HepG2 (cell line): ENCODE measurements around the gene INKA2. TPM values are rescaled to one million over a fixed set of nuclear protein-coding genes. Genes with fewer than 3 reads are reported as not detected.

ENCODE experiments used
- HMG20B ChIP-seq: conservative IDR thresholded peaks from 2 replicates; pipeline ENCODE4 v1.6.1; 2016; ENCODE audit warnings: missing genetic modification reagents, missing compliant biosample characterization
- IRF2 ChIP-seq: IDR thresholded peaks from 2 replicates; pipeline ENCODE4 v1.6.1; 2018; ENCODE audit warnings: missing genetic modification reagents, missing compliant biosample characterization
- KAT8 ChIP-seq: IDR thresholded peaks from 2 replicates; pipeline ENCODE4 v1.6.1; 2016; ENCODE audit warnings: missing genetic modification reagents, missing compliant biosample characterization
- MTERF4 ChIP-seq: sonication (generic); formaldehyde crosslinking; IDR thresholded peaks from 2 replicates; pipeline ENCODE4 v1.8.0; 2023; ENCODE audit warnings: mild to moderate bottlenecking, missing genetic modification reagents
- POLR2AphosphoS5 ChIP-seq: IDR thresholded peaks from 2 replicates; pipeline ENCODE4 v1.6.1; 2012; ENCODE audit warnings: low read depth, low read length
- SKIL ChIP-seq: sonication (generic); formaldehyde crosslinking; IDR thresholded peaks from 2 replicates; pipeline ENCODE4 v1.8.0; 2022; ENCODE audit warnings: missing genetic modification reagents, mild to moderate bottlenecking, moderate library complexity, borderline replicate concordance
- SNAPC5 ChIP-seq: sonication (generic); formaldehyde crosslinking; IDR thresholded peaks from 2 replicates; pipeline ENCODE4 v1.8.1; 2023; ENCODE audit warnings: mild to moderate bottlenecking, missing genetic modification reagents, borderline replicate concordance
- SRY ChIP-seq: sonication (generic); formaldehyde crosslinking; IDR thresholded peaks from 2 replicates; pipeline ENCODE4 v1.8.0; 2022; ENCODE audit warnings: mild to moderate bottlenecking, missing genetic modification reagents
- ZNF496 ChIP-seq: sonication (generic); formaldehyde crosslinking; IDR thresholded peaks from 2 replicates; pipeline ENCODE4 v1.8.1; 2023; ENCODE audit warnings: mild to moderate bottlenecking, moderate library complexity, missing genetic modification reagents; ENCODE audit not compliant: insufficient replicate concordance
- ZNF543 ChIP-seq: sonication (generic); formaldehyde crosslinking; IDR thresholded peaks from 2 replicates; pipeline ENCODE4 v1.4.0; 2020; ENCODE audit warnings: mild to moderate bottlenecking, missing genetic modification reagents
- polyA plus RNA-seq, 8 experiments: library from polyadenylated mRNA; depleted of rRNA in 3 of 8; stranded (reverse) in 7 of 8; unstranded in 1 of 8; fragments of >200 nt; fragmentation: Illumina TruSeq in 4 of 8; extraction: Trizol in 4 of 8; gene quantifications; 2 replicates each; pipeline versions ENCODE4 v1.2.1 to v1.2.3, GENCODE V29; 2011 to 2016; ENCODE audit warnings: low read depth in 4 of 8, missing spikeins in 1 of 8, mixed read lengths in 1 of 8; ENCODE audit not compliant: insufficient read depth in 1 of 8
- total RNA-seq, 5 experiments: library from RNA; depleted of rRNA; stranded (reverse); fragments of >200 nt; fragmentation: Illumina TruSeq; extraction: Trizol; gene quantifications; 2 replicates each; pipeline ENCODE4 v1.2.3, GENCODE V29; 2016; ENCODE audit warnings: low read depth in 1 of 5
- TF ChIP-seq, protein P1 (sequence below): sonication (generic); formaldehyde crosslinking; IDR thresholded peaks from 2 replicates; pipeline ENCODE4 v1.5.0; 2020; ENCODE audit warnings: missing genetic modification reagents, mild to moderate bottlenecking, borderline replicate concordance
- TF ChIP-seq, protein P2 (sequence below): sonication (generic); formaldehyde crosslinking; IDR thresholded peaks from one replicate; pipeline ENCODE4 v1.5.1; 2020; ENCODE audit warnings: mild to moderate bottlenecking, missing genetic modification reagents; ENCODE audit errors: not compliant biosample characterization
- TF ChIP-seq, protein P3 (sequence below): IDR thresholded peaks from 2 replicates; pipeline ENCODE4 v1.6.1; 2018; ENCODE audit warnings: missing genetic modification reagents, mild to moderate bottlenecking, missing compliant biosample characterization

Gene INKA2
- total and polyA plus RNA-seq, 2 of the 13 experiments (the other 11 are each of a cell fraction or from before 2014, with no cell fraction given): 2.6 to 4.6 TPM

- TF ChIP-seq SKIL (no peak), KAT8 (CRISPR knock-in tag) (0 out of 2 replicates have a peak, but pooled peaks have one; percentile 6), IRF2 (no peak), HMG20B (CRISPR knock-in tag) (no peak), POLR2AphosphoS5 (peak; percentile 48), SNAPC5 (CRISPR knock-in tag) (no peak), ZNF496 (CRISPR knock-in tag) (no peak), ZNF543 (CRISPR knock-in tag) (no peak), MTERF4 (CRISPR knock-in tag) (0 out of 2 replicates have a peak, but pooled peaks have one; percentile 18), SRY (CRISPR knock-in tag) (peak; percentile 27; the same call in 1 of the 2 replicates)
- TF ChIP-seq, protein P1, sequence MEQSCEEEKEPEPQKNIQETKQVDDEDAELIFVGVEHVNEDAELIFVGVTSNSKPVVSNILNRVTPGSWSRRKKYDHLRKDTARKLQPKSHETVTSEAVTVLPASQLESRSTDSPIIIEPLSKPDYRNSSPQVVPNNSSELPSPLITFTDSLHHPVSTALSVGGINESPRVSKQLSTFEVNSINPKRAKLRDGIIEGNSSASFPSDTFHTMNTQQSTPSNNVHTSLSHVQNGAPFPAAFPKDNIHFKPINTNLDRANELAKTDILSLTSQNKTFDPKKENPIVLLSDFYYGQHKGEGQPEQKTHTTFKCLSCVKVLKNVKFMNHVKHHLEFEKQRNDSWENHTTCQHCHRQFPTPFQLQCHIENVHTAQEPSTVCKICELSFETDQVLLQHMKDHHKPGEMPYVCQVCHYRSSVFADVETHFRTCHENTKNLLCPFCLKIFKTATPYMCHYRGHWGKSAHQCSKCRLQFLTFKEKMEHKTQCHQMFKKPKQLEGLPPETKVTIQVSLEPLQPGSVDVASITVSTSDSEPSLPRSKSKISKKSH (CRISPR knock-in tag): no peak
- TF ChIP-seq, protein P2, sequence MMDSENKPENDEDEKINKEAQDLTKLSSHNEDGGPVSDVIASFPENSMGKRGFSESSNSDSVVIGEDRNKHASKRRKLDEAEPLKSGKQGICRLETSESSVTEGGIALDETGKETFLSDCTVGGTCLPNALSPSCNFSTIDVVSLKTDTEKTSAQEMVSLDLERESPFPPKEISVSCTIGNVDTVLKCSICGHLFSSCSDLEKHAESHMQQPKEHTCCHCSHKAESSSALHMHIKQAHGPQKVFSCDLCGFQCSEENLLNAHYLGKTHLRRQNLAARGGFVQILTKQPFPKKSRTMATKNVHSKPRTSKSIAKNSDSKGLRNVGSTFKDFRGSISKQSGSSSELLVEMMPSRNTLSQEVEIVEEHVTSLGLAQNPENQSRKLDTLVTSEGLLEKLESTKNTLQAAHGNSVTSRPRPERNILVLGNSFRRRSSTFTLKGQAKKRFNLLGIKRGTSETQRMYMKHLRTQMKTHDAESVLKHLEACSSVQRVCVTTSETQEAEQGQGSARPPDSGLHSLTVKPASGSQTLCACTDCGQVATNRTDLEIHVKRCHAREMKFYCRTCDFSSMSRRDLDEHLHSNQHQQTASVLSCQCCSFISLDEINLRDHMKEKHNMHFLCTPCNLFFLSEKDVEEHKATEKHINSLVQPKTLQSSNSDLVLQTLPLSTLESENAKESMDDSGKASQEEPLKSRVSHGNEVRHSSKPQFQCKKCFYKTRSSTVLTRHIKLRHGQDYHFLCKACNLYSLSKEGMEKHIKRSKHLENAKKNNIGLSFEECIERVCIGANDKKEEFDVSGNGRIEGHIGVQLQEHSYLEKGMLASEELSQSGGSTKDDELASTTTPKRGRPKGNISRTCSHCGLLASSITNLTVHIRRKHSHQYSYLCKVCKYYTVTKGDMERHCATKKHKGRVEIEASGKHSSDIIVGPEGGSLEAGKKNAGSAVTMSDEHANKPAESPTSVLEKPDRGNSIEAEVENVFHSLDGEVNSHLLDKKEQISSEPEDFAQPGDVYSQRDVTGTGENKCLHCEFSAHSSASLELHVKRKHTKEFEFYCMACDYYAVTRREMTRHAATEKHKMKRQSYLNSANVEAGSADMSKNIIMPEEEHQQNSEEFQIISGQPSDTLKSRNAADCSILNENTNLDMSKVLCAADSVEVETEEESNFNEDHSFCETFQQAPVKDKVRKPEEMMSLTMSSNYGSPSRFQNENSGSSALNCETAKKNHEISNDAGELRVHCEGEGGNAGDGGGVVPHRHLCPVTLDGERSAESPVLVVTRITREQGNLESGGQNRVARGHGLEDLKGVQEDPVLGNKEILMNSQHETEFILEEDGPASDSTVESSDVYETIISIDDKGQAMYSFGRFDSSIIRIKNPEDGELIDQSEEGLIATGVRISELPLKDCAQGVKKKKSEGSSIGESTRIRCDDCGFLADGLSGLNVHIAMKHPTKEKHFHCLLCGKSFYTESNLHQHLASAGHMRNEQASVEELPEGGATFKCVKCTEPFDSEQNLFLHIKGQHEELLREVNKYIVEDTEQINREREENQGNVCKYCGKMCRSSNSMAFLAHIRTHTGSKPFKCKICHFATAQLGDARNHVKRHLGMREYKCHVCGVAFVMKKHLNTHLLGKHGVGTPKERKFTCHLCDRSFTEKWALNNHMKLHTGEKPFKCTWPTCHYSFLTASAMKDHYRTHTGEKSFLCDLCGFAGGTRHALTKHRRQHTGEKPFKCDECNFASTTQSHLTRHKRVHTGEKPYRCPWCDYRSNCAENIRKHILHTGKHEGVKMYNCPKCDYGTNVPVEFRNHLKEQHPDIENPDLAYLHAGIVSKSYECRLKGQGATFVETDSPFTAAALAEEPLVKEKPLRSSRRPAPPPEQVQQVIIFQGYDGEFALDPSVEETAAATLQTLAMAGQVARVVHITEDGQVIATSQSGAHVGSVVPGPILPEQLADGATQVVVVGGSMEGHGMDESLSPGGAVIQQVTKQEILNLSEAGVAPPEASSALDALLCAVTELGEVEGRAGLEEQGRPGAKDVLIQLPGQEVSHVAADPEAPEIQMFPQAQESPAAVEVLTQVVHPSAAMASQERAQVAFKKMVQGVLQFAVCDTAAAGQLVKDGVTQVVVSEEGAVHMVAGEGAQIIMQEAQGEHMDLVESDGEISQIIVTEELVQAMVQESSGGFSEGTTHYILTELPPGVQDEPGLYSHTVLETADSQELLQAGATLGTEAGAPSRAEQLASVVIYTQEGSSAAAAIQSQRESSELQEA: no peak
- TF ChIP-seq, protein P3, sequence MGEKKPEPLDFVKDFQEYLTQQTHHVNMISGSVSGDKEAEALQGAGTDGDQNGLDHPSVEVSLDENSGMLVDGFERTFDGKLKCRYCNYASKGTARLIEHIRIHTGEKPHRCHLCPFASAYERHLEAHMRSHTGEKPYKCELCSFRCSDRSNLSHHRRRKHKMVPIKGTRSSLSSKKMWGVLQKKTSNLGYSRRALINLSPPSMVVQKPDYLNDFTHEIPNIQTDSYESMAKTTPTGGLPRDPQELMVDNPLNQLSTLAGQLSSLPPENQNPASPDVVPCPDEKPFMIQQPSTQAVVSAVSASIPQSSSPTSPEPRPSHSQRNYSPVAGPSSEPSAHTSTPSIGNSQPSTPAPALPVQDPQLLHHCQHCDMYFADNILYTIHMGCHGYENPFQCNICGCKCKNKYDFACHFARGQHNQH: peak; percentile 4; the same call in 1 of the 2 replicates
These were observed 580 bp downstream of the INKA2 start (continued) for GRCh38 chr1:111738436-111739193.
